IMR-90 (cell line): ENCODE measurements around the gene TMEM145. TPM values are rescaled to one million over a fixed set of nuclear protein-coding genes. Genes with fewer than 3 reads are reported as not detected.

Experiments
- MAZ ChIP-seq: IDR thresholded peaks from 2 replicates; pipeline ENCODE4 v1.6.1; 2012; ENCODE audit warnings: low read depth, mild to moderate bottlenecking, low read length, improper control_type of control experiment, moderate library complexity, borderline replicate concordance
- RAD21 ChIP-seq: IDR thresholded peaks from 2 replicates; pipeline ENCODE4 v1.6.1; 2012; ENCODE audit warnings: low read length, improper control_type of control experiment
- polyA plus RNA-seq, 3 experiments: library from polyadenylated mRNA; depleted of rRNA; stranded (reverse); fragments of >200 nt; gene quantifications; 2 replicates each; pipeline ENCODE4 v1.2.3, GENCODE V29; 2012; ENCODE audit warnings: low replicate concordance in 1 of 3
- total RNA-seq: library from RNA; depleted of rRNA; stranded (reverse); fragments of >200 nt; gene quantifications from 2 replicates; pipeline ENCODE4 v1.2.3, GENCODE V29; 2012
- TF ChIP-seq, protein P1 (sequence below): conservative IDR thresholded peaks from 2 replicates; pipeline ENCODE4 v1.5.1; 2012; ENCODE audit warnings: mild to moderate bottlenecking, low read depth, low read length, improper control_type of control experiment

The TMEM145 gene
- total and polyA plus RNA-seq, 2 of the 4 experiments (the other 2 are of a cell fraction) = under 0.01 to 0.41 TPM

DNA sequence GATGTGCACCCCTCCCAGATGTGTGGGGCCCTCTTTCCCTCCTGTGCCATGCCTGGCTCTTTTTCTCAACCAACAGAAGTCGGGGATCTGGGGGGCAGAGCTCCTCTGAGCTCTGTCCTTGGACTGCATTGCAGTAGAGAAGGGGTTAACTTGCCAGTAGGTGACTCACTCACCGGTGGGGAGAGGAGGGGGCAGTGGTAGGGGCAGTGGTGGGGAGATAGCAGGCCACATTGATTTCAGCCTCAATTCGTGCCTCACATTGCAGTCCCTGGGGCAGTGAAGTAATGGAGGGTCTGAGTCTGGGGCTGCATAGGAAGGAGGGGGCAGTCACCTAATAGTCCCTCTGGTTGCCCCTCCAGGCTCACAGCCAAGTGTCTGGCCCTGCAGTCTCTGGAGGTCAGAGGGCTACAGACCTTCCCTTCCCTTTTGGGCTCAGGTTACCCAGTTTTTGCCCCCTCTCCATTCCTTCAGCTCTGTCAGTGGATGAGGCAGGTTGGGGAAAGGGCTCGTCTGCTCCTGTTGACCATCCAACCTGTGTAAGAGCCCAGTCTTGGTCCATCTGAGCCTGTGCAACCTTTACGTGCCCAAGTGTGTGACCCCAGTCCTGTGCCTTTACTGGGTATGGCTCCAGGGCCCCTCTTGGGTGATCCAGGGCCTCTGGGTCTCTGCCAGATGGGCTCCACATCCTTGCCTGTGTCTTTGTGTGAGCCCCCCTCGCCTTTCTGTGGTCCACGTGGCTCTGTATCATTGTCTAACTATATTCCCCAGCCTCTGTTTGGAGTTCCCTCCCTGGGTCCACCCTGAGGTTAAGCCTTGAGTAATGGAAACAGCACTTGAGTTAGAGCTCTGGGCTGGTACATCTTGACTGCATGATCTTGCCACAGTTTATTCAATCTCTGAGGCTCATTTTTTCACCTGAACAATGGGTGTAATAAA lies 31.0 kb upstream of the TMEM145 start (continued):
- TF ChIP-seq, protein P1, sequence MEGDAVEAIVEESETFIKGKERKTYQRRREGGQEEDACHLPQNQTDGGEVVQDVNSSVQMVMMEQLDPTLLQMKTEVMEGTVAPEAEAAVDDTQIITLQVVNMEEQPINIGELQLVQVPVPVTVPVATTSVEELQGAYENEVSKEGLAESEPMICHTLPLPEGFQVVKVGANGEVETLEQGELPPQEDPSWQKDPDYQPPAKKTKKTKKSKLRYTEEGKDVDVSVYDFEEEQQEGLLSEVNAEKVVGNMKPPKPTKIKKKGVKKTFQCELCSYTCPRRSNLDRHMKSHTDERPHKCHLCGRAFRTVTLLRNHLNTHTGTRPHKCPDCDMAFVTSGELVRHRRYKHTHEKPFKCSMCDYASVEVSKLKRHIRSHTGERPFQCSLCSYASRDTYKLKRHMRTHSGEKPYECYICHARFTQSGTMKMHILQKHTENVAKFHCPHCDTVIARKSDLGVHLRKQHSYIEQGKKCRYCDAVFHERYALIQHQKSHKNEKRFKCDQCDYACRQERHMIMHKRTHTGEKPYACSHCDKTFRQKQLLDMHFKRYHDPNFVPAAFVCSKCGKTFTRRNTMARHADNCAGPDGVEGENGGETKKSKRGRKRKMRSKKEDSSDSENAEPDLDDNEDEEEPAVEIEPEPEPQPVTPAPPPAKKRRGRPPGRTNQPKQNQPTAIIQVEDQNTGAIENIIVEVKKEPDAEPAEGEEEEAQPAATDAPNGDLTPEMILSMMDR = no peak
- TF ChIP-seq RAD21 (no peak), MAZ (peak; percentile 81)
